Ammon's horn (tissue), 1 donor: ENCODE measurements around the gene PAFAH1B2.
"Not testable (repeated sequence)": the region's sequence is repeated elsewhere in the genome, so short reads cannot be mapped to it uniquely, and the experiment has no call there.

Experiments
- DNase-seq: peaks from one replicate; pipeline ENCODE4 v3.0.0-alpha.2; 2016; ENCODE audit warnings: low spot score

PAFAH1B2 gene

GRCh38 chr11:117127171-117127901, 16.8 kb upstream of the PAFAH1B2 start:
- DNase-seq = peak; percentile 33

DNA sequence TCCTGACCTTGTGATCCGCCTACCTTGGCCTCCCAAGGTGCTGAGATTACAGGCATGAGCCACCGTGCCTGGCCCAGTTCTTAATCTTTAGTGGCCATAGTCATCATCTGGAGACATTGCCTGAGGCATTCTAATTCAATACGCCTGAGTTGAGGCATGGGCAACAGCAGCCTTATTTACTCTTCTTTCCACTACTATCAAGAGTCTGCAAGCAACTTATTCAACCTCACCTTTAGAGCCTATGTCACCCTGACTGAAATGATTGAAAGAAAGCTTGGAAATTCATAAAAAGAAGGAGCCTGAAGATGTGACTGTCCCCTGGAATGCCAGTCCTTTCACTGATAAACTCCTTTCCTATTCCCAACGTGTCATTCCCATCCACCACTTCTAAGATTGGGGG, 15.8 kb upstream of the PAFAH1B2 start:
- no peak for DNase-seq

GRCh38 chr11:117130396-117130795, 13.7 kb upstream of the PAFAH1B2 start:
- DNase-seq = not testable (repeated sequence)

GRCh38 chr11:117130879-117131278, 13.2 kb upstream of the PAFAH1B2 start:
- DNase-seq = no peak

- no peak for DNase-seq
Measured at GRCh38 chr11:117134431-117134830, 9.7 kb upstream of the PAFAH1B2 start.

GRCh38 chr11:117134979-117135378, 9.1 kb upstream of the PAFAH1B2 start:
- not testable (repeated sequence) for DNase-seq

- DNase-seq = not testable (repeated sequence)
Measured at GRCh38 chr11:117137223-117138086, 6.6 kb upstream of the PAFAH1B2 start.

GRCh38 chr11:117143390-117143789, 697 bp upstream of the PAFAH1B2 start:
- DNase-seq = peak; percentile 48

GRCh38 chr11:117144477-117145392, 648 bp downstream of the PAFAH1B2 start:
- DNase-seq = peak; percentile 54

DNA sequence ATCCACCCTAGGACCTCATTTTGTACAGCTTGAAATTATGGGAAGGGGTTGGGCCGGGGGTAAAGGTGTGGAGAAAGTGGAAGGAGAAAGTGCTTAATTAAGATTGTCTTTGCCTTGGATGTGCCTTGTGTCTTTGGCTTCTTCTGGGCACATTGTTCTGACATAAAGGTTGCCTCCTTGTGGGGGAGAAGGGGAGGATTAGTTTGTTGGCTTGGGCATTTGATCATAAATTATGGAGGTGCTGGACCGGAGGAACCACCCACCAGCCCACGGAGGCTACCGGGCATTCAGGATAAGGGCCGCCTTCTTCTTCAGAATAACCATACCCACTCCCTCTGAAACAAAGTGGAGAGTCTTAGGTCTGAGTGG, 1.3 kb downstream of the PAFAH1B2 start:
- no peak for DNase-seq

- no peak for DNase-seq
Measured at GRCh38 chr11:117146521-117146920, 2.4 kb downstream of the PAFAH1B2 start.

- no peak for DNase-seq
Measured at GRCh38 chr11:117152066-117152465, 8.0 kb downstream of the PAFAH1B2 start.

GRCh38 chr11:117154468-117154867, 10.4 kb downstream of the PAFAH1B2 start:
- no peak for DNase-seq

GRCh38 chr11:117157507-117157906, 13.4 kb downstream of the PAFAH1B2 start:
- DNase-seq = no peak

GRCh38 chr11:117159892-117160291, 15.8 kb downstream of the PAFAH1B2 start:
- DNase-seq = no peak

GRCh38 chr11:117160826-117161225, 16.7 kb downstream of the PAFAH1B2 start:
- no peak for DNase-seq

DNA sequence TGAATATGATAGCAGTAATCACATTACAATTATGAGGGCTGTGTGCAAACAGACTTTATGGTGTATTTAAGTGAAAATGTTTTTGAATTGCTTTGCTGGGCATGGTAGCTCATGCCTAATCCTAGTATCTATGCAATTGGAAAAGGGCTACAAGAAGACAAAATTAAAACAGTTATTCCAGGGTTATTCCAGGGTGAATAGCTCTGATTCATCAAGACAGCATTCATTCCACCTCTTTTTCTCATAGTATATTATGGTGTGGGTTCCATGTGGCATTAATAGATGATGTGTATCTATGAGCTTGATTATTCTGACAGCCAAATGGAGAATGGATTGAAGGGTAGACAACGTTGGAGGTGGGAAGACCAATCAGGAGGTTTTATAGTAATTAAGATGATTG, 22.4 kb downstream of the PAFAH1B2 start:
- DNase-seq = no peak

DNA sequence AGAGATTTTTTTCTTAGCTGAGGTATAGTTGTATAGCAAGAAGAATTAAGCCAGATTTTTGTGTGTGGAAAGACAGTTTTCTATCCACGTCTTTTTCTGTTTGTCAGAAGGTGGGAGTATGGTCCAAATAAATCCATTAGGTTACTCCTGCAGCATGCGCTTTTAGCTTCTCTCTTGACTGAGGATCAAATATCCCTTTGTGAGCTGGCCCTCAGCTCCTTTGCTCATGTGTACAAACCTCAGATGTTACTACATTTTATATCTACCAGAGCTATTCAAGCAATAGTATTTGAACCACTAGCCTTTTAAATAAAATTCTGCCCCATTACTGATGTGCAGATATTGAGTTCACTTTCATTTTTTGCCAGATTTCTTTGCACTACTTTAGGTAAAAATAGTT, 25.6 kb downstream of the PAFAH1B2 start:
- DNase-seq = no peak

DNA sequence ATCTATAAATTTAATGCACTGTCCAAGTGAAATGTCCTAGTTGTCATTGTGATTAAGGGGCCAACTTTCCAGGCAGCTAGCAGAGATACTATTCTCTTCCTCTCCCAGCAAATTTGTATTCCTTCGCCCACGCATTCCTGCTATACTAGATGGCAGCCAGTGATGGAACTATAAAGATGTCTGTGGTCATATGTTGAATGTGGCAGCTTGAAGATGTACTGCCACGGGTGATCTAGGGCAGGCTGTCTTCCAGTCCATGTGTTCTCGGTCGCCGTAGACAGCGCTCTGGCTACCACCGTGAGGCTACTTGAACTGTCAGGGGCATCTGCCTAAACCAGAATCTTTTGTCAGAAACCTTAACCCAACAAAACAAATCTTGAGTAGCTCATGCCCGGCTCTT, 26.1 kb downstream of the PAFAH1B2 start:
- DNase-seq = no peak

- no peak for DNase-seq
Measured at GRCh38 chr11:117171007-117171403, 26.9 kb downstream of the PAFAH1B2 start.

DNA sequence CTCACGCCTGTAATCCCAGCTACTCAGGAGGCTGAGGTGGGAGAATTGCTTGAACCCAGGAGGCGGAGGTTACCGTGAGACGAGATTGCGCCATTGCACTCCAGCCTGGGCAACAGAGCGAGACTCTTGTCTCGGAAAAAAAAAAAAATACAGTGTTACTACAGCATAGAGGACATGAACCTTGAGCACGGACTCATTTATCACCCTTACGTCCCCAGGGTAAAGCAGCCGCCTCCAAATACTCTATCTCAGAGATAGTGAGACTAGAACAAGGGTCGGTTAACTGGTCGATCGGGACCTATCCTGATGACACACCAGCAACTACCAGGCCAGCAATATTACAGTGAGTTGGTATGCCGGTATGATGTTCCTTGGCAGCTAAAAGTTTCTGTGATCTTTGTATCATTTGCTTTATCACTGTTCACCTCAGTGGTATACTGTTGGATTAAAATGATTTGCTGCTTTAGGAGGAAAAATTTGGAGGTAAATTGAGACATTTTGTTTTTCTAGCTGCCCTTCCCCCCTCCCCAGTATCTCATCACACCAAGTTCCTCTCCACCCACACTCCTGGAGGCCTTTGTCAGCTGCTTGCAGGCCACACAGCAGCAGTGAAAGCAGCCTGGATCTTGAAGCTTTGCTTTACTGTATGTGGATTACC, 27.4 kb downstream of the PAFAH1B2 start:
- DNase-seq = no peak
